GM18870 (cell line): ENCODE measurements around the gene OSBP2.

ENCODE experiments used
- ATAC-seq: cut with Tn5 transposase; IDR thresholded peaks from one replicate; pipeline ENCODE4 v1.9.1; 2021; ENCODE audit warnings: moderate library complexity; ENCODE audit not compliant: unreplicated experiment

The OSBP2 gene

DNA sequence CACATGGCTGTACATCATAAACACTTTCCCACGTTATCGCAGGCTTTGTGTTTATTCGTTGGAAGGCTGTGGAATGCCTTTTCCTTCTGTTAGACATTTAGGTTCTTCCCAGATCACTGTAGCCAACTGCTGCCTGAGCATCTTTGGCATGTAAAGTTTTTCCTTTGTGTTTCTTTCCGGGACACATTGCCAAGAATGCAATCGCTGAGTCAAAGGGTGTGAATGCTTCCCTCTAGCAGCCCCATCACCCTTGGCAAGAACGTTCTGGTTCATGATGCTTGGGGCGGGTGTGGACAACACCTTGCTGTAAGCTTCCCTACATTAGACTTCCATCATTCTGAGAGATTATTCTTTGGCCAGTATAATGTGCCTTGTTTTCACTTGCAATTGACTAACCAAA lies 136.2 kb downstream of the OSBP2 start:
- ATAC-seq = no peak

DNA sequence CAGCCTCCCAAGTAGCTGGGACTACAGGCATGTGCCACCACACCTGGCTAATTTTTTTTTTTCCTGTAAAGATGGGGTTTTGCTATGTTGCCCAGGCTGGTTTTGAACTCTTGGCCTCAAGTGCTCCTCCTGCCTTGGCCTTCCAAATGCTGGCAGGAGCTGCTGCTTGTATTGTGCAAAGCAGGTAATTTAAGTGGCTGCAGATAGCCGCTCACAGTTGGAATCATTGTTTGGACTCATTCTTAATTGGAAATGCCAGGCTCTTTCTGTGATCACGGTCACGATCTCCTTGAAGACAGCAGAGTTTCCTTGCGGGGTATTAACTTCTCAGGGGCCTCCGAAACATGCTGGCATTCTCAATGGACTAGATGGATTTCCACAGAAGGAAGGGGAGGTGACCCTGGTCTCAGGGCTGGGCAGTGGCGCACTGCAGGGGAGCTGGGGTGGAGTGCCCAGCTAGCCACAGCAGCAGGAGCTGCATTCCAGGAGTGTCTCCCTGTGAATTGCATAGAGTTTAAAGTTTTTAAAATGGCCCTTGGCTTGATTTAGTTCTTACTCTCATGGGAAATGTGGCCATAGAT lies 137.8 kb downstream of the OSBP2 start:
- ATAC-seq = no peak

DNA sequence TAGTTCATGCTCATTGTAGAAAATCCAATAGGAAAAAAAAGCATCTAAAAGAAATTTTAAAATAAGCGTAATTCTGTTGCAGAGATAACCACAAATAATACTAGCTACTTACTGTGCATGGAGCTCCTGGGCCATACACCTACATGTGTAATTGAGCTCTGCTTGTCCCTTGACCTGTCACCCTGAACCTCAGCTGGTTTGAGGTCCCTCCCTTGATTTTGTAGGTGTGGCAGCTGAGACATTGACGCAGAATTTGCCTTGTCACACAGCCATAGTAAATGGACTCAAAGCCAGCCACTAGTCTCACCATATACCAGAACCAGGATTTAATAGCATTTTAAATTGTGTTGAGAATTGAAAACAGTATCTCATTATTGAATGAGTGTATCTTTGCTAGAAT lies 138.6 kb downstream of the OSBP2 start:
- no peak for ATAC-seq

DNA sequence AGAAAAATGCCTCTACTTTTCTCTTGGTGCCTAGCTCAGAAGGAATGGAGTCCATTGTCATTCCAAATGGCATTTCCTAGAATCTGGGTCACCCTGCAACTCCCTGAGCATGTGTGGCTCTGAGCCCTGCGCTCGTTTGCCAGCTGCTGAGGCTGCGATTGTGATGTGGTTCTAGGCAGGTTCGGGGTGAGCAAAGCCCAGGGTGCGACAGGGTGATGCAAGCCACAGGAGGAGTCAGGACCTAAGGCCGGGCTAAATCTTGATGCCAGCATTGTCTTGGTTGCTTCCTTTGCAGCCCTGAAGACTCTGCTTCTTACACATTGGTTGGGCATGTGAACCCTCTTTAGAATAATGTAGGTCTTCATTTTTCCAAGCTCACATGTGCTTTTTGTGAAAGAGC lies 142.9 kb downstream of the OSBP2 start:
- no peak for ATAC-seq

DNA sequence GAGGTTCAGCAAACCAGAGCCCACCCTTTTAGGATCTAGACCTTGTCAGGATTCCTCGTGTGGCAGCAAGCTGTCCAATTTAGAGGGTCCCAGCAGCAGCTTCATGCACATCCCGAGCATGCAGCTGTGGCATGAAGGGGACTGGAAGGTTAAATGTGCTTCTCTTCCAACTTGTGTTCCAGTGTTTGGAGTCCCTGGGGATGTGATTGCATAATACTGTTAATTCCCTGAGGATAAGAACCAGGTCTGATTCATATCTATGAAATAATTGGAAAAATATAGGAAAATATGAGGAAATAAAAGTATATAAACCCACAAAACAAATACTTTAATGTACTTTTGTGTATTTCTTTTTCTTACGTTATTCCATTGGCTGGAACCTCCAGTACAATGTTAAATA lies 143.4 kb downstream of the OSBP2 start:
- ATAC-seq = no peak

DNA sequence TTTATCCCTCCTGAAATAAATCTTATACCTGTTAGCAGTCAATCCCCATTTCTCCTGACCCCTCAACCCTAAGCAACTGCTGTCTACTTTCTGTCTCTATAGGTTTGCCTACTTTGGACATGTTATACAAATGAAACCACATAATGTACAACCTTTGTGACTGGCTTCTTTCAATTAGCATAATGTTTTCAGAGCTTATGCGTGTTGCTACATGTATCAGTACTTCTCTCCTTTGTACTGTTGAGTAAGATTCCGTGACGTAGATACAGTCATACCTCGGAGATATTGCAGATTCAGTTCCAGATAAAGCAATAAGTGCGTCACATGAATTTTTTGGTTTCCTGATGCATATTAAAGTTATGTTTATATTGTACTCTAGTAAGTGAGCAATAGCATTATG lies 146.6 kb downstream of the OSBP2 start:
- no peak for ATAC-seq

DNA sequence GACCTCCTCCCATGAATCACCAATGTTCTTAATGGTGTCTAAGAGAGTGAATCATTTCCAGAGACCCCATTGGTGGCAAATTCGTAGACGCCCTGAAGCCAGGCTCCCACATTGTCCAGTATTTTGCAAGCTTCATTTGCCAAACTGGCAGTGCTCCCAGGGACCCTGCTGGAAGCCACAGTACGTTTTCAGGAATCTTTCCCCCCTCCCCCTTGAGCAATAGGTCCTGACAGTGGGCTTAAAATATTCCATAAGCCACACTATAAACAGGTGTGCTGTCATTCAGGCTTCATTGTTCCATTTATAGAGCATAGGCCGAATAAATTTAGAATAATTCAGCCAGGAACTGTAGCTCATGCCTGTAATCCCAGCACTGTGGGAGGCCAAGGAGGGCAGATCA lies 148.6 kb downstream of the OSBP2 start:
- no peak for ATAC-seq

DNA sequence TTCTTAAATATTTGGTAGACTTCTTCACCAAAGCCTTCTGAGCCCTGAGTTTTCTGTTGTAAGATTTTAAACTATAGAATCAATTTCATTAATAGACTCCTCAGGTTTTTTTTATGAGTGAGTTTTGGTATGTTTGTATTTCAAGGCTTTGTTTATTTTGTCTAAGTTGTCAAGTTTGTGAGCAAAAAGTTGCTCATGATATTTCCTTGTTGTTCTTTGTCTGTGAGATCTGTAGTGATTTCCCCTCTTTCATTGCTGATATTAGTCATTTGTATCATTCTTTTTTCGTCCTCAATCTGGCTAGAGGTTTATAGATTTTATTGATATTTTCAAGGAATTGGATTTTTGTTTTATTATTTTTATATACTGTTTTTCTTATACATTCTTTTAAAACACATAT lies 152.9 kb downstream of the OSBP2 start:
- ATAC-seq = no peak

DNA sequence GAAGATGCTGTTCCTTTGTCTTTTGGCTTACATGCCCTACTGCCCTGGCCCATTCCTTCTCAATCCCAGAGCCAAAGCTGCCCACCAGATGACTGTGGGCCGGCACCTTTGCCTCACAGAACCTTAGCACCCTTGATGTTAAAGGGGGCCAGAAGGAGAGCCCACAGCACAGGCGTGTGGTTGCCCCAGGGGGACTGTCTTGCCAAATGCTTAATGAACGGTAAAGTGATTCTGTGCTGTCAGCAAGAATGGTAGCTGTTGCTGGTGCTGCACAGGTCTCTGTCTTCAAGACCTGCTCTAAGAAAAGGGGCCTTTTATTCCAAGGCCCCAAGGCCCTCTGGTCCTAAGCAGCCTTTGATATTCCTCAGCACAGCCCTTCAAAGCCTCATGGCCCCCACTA lies 160.6 kb downstream of the OSBP2 start:
- no peak for ATAC-seq

DNA sequence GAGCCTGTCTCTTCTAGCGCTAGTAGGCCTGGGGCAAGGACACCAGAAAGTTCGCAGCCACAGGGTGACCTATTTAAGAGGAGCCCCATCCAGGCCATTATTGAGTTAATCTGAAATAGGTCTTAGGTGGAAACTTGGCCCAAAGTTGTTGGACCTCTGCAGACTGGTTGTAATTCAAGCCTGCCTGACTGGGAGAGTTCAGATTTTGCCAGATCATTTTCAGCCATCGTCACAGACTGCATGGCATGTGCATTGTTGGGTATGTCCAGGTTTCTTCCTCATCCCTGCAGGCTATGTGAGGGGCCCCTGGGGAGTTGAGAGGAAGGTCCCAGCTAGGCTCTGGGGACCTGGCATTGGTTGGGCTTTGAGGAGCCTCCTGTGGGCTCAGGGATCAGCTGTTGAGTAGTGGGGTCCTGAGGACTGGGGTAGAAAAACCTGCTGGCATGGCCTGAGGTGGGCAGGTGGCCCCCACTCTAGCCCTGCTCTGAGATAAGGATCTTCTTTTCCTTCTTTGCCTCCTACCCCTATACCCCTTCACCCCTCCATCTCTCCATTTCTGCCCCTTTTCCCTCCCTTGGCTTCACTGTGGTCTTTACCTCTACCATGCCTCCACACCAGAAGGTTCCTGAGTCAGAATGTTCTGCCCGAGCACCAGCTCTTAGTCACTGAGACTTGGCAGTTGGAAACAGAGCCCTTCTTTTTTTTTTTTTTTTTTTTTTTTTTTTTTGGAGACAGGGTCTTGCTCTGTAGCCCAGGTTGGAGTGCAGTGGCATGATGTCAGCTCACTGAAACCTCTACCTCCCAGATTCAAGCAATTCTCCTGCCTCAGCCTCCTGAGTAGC lies 161.2 kb downstream of the OSBP2 start:
- ATAC-seq = no peak

DNA sequence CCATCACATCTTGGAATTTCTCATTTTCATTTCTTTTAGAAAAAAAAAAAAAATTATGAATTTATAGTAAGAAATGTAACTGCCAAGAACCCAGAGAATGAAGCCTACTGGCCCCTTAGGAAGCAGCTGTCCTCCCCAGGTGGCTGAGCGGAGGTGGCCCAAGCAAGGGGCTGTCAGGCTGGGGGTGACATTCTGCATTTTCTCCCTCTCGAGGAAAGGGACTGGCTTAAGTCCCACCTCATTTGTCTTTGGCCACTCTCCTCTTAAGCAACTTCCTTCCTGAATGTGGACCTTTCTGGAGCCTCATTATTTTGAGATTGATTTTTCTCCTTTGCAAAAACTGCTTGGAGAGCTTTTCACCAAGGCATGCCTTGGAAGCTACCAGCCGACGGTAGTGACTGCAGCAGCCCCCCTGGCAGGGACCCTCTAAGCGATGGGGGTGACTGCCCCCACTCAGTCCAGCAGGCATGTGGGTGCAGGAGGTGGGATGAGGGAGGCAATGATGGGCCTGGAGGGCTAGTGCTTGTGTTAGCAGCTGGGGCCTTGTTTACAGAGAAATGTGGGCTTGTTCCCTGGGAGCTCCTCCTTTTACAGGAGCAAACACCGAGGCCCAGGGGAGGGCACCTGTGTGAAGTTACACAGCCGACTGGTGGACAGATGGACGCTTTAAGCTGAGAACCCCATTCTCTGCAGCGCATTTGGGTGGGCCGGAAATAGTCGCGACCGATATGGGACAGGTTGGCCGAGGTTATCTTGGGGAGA lies 162.2 kb downstream of the OSBP2 start:
- no peak for ATAC-seq

DNA sequence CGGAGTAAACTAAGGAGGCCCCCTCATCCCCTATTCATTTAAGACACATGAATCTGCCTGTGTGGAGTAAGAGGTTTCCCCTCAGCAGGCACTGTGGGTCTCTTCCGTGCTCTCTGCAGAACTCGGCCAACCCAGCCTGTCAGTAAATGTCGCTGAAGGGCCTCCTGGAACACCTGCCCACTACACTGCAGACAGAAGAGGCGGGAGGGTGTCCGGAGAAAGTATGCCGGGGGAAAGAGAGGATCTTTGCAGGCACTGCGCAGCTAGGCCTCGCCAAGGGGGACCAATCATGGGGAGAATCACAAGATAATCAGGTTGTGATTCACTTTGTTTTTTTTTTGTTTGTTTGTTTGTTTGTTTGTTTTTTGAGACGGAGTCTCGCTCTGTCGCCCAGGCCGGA lies 163.1 kb downstream of the OSBP2 start:
- no peak for ATAC-seq

DNA sequence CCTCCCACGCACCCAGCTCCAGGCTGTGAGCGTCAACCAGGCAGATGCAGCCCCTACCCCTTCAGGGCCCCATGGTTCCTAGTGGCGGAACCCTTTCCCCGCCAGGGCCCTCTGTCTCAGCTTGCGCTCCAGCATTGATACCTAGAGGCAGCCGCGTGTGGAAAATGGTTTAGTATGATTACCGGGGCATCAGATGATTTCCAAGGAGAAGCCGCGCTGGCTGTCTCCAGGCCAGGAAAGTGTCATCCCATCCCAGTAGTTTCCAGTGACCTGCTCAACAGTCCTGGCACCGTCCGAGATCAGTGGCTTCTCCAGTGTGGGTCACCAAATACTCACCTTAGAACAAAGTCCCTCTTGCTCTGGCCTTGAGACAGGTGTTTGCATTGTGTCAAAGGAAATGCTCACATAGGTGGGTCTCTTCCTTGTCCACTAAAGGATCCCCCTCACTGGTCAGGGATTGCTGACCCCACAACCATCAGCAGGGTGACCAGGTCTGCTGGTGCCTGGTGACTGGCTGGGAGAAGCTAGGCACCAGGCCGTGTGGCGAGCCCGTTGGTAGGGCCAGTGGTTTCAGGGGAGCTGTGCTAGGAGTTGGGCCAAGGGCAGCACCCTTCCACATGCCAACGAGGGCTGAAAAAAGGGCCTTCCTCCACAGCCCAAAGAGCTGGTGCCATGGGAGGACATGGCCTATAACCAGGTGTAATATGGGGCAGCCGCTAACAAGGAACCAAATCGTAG lies 164.5 kb downstream of the OSBP2 start:
- ATAC-seq = no peak

DNA sequence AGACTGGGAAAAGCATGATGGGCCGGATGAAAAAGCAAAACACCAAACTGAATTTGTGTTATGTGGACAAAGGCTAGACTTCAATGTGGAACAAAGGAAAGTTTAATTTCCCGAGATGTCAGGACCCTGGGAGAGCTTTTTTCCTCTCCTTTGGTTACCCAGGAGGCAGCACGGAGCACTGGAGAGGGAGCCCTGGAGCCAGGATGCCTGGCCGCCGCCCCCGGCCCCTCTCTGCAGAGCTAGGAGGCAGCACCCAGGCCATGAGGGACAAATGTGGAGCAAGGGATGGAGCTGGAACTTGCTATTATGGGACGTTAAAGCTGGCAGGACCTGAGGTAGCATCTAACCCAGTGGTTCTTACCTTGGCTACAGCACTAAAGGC lies 165.0 kb downstream of the OSBP2 start:
- no peak for ATAC-seq

DNA sequence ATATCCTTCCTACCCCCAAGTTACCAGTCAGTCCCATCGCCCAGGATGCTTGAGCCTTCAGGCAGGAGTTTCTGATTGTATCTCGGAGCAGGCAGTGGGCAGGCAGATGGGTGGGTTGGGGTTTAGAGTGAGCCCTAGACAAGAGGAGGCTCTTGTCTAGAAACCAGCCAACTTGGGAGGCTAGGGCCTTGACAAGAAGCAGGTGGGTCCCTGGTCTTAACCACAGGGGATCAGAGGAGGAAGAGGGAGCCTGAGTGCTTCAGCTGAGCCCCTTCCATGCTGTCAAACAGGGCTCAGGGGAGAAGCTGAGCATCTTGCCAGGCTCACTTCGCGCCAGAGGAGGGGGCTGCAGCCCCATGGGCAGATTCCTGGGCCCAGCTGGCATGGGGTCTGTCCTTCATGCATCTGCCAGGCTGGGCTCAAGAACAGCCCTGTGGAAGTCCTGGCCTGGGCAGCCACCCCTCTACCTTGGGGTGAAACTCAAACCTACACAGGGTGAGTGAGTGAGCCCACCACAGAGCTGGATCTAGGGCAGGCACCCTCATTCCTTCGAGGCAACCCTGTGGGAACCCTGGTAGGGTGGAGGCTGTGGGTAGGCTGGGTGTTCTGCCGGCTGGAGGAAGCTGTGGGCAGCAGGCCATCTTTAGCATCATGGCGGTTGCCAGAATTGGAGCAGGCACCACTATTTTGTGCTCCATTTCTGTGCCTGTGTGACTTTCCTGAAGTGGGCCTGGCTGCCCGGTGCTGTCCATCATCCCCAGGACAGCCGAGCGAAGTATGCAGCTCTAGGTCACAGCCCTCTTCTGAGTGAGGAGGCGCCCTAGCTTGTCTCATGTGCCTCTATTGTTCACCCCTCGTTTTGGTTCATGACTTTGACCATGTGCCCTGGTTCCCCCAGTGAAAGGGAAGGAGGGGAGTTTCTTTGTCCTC lies 165.8 kb downstream of the OSBP2 start:
- no peak for ATAC-seq

DNA sequence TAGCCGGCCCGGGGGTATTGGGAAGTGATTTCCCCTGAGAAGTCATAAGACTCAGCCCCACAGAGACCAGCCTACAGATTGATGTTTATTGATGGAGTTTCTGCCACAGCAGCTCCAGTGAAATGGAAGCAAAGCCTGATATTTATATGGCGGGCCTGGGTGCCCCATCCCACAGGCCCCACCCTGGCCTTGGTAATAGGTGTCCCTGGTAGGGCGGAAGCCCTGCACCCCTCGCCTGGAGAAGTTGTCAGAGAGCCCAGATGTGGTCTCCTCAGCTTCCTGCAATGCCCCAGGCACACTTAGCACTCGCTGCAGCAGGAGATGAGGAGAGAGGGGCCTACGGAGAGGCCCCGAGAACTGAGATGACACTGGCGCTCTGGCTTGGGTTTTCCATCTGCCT lies 166.5 kb downstream of the OSBP2 start:
- no peak for ATAC-seq

DNA sequence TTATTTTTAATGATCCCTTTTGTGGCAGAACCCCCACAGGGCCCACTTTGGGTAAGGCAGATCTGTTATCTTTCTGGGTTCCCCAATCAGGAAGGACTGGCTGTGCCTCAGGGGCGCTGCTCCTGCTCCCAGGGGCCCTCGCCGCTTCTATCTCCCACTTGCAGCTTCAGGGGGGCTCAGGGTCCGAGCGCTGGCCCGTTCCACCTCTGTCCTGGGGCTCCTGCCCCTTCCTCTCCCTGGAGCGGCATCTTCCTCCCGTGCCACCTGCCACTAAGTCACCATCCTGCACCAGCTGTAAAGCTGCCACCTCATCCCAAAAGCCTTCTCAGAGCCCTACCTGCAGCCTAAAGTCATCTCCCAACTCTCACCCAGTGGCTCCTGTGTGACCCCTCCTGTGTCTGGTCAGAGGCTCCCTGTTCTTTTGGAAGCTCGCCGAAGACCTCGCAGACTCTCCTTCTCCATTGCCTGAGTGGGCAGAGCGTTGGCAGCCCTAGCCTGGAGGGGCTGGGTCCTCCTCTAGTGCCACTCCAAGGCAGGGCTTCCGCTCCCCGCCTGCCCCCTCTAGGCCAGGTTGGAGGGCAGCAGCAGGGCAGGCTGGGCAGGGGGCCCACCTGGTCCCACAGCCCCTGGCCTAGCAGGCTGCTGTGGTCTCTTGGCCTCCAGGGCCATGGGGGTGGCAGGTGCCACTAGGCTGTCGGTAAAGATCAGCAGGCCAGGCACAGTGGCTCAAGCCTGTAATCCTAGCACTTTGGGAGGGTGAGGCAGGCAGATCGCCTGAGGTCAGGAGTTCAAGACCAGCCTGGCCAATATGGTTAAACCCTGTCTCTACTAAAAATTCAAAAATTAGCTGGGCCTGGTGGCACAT lies 167.2 kb downstream of the OSBP2 start:
- ATAC-seq = no peak

DNA sequence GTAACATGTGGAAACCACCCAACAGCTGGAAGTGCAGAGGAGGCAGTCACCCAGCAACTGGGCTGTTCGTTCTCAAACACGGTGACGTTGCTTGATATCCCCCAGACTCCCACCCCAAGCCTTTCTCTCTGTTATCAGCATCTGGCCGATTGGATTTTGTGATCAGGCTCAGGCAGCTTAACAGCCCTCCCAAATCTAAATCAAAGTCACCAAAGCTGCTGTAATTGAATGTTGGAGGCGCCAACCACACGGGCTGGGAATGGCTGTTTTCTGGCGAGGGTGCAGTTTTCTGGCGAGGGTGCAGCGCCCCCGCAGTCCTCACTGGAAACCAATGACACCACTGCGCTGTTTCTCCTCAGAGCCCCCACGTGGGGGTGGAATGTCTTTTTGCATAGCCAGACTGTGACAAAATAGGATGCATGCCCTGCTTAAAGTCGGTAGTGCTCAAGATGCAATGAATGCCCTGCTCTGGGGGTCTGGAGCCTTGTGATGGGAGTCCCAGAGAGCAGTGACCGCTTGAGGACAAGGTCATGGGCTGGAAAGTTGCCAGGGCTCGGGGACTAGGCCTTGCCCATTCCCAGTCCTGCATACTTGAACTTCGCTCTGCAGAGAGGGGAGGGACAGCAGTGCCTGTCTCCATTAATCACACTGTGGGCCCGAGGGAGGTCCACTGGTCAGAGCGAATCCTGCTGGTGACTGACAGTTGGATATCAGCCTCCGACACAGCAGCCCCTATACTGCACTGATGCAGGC lies 168.6 kb downstream of the OSBP2 start:
- no peak for ATAC-seq
